Measurements from ENCODE around the gene ENOPH1.
"Not testable (repeated sequence)": the region's sequence is repeated elsewhere in the genome, so short reads cannot be mapped to it uniquely, and the experiment has no call there.

ENOPH1 gene

GRCh38 chr4:82430193-82430963 is at the start of gene ENOPH1, which contains the start of gene HNRNPDL:
TSS of gene ENOPH1 (plus strand) at chr4:82430590. CDS start at chr4:82430830, 240 bp downstream.
TSS of gene HNRNPDL (minus strand) at chr4:82430462. CDS start at chr4:82429690, 772 bp downstream.
- in situ Hi-C loops (cut with HindIII; ENCODE audit: low pct_ligation_motif_present, low sequenced_read_pairs) = no loop called here
- Histone ChIP-seq H3K4me3 (ENCODE audit: low read depth, low read length) (peak within 1 kb of the TSS; percentile 93), H3K27ac (peak within 1 kb of the TSS; percentile 91), H3K36me3 (replicated peaks) (peaks cover 31% of the 10 kb centered on the region), H3K27me3 (replicated peaks) (no peaks in the 10 kb centered on the region)
- no peak for TF ChIP-seq CTCF (IDR thresholded peaks at IDR 0.05; ENCODE audit: low read depth, low read length, missing control alignments)
- peak; percentile 96 for DNase-seq

- Histone ChIP-seq H3K27me3 (replicated peaks) (no peaks in the 10 kb centered on the region), H3K36me3 (replicated peaks) (no peaks in the 10 kb centered on the region), H3K27ac (no peak overlapping the region), H3K4me3 (ENCODE audit: low read depth, low read length) (no peak overlapping the region)
- DNase-seq = no peak
- in situ Hi-C loops (cut with HindIII; ENCODE audit: low pct_ligation_motif_present, low sequenced_read_pairs) = no loop called here
- no peak for TF ChIP-seq CTCF (IDR thresholded peaks at IDR 0.05; ENCODE audit: low read depth, low read length, missing control alignments)
Measured at GRCh38 chr4:82380831-82381230, 49.6 kb upstream of the ENOPH1 start.

- Histone ChIP-seq H3K27ac (no peak overlapping the region), H3K27me3 (replicated peaks) (no peaks in the 10 kb centered on the region), H3K4me3 (ENCODE audit: low read depth, low read length) (no peak overlapping the region), H3K36me3 (replicated peaks) (no peaks in the 10 kb centered on the region)
- no peak for TF ChIP-seq CTCF (IDR thresholded peaks at IDR 0.05; ENCODE audit: low read depth, low read length, missing control alignments)
- in situ Hi-C loops (cut with HindIII; ENCODE audit: low pct_ligation_motif_present, low sequenced_read_pairs) = no loop called here
- DNase-seq = no peak
Measured at GRCh38 chr4:82381235-82381634, 49.2 kb upstream of the ENOPH1 start.

- no peak for TF ChIP-seq CTCF (IDR thresholded peaks at IDR 0.05; ENCODE audit: low read depth, low read length, missing control alignments)
- in situ Hi-C loops (cut with HindIII; ENCODE audit: low pct_ligation_motif_present, low sequenced_read_pairs) = no loop called here
- Histone ChIP-seq H3K36me3 (replicated peaks) (no peaks in the 10 kb centered on the region), H3K4me3 (ENCODE audit: low read depth, low read length) (no peak overlapping the region), H3K27me3 (replicated peaks) (no peaks in the 10 kb centered on the region), H3K27ac (no peak overlapping the region)
- no peak for DNase-seq
Measured at GRCh38 chr4:82381661-82382296, 48.6 kb upstream of the ENOPH1 start.

- Histone ChIP-seq H3K27ac (no peak overlapping the region), H3K27me3 (replicated peaks) (no peaks in the 10 kb centered on the region), H3K36me3 (replicated peaks) (no peaks in the 10 kb centered on the region), H3K4me3 (ENCODE audit: low read depth, low read length) (no peak overlapping the region)
- in situ Hi-C loops (cut with HindIII; ENCODE audit: low pct_ligation_motif_present, low sequenced_read_pairs) = no loop called here
- TF ChIP-seq CTCF (IDR thresholded peaks at IDR 0.05; ENCODE audit: low read depth, low read length, missing control alignments) = no peak
- no peak for DNase-seq
Measured at GRCh38 chr4:82382751-82383150, 47.6 kb upstream of the ENOPH1 start.

- in situ Hi-C loops (cut with HindIII; ENCODE audit: low pct_ligation_motif_present, low sequenced_read_pairs); H3K27me3 ChIP-seq (replicated peaks); H3K27ac ChIP-seq; DNase-seq; H3K4me3 ChIP-seq (ENCODE audit: low read depth, low read length); H3K36me3 ChIP-seq (replicated peaks): not testable (repeated sequence)
Measured at GRCh38 chr4:82386312-82386711, 44.1 kb upstream of the ENOPH1 start.
